Hypothalamus (tissue), 51 donors: ENCODE results near the gene UBL5.
A peak's percentile ranks its signal among the peaks of the same experiment; 100 is the strongest.

Experiments
- DNase-seq, 51 donors: peaks; one replicate each; lab custom pipeline; 2025; lab: John Stamatoyannopoulos, UW

The UBL5 gene

DNA sequence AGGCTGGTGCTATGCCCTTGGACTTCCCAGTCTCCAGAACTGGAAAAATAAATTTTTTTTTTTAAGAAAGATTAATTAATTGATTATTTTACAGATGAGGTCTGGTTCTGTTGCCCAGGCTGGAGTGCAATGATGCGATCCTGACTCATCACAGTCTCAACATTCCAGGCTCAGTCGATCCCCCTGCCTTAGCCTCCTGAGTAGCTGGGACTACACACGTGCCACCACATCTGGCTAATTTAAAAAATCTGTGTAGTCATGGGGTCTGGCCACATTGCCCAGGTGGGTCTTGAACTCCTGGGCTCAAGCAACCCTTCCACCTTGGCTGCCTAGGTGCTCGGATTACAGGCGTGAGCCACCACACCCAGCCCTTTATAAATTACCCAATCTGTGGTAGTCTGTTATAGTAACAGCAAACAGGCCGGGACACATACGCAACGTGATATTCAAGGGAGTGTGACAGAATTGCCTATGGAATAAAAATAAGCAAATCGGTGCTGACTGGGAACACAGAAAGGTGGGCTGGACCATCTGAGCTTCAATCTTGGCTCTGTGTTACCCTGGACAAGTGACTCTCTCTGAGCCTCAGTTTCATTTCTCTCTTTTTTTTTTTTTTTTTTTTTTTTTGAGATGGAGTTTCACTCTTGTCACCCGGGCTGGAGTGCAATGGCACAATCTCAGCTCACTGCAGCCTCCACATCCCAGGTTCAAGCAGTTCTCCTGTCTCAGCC is 50.2 kb downstream of the UBL5 start:
- peak in 1 of 51 donors; percentile 7 for DNase-seq

DNA sequence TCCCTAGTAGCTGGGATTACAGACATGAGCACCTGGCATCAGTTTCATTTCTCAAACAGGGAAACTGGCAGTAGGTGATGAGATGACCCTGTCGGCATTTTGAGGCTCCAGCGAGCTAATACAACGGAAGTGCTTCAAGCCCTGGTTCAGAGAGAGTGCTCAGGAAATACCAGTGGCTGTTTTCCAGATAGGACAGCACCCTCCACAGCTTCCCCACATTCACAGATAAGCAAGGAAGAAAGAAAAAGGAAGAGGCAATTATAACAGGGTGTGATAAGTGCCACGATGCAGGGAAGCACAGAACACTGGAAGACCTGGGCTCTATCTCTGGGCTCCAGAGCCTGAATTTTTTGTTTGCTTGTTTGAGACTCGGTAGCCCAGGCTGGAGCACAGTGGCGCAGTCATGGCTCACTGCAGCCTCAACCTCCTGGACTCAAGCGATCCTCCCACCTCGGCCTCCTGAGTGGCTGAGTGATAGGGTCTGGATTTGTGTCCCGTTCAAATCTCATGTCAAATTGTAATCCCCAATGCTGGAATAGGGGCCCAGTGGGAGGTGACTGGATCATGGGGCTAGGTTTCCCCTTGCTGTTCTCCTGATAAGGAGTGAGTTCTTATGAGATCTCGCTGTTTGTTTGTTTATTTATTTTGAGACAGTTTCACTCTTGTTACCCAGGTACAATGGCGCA is 50.9 kb downstream of the UBL5 start:
- no peak for DNase-seq
